RPMI8226 (cell line): ENCODE data around the gene ALKBH4.
"Not testable (repeated sequence)": the region's sequence is repeated elsewhere in the genome, so short reads cannot be mapped to it uniquely, and the experiment has no call there.

ENCODE experiments used
- DNase-seq: peaks from one replicate; pipeline ENCODE4 v3.0.0-alpha.2; 2015

ALKBH4 gene

GRCh38 chr7:102464577-102465280, at the start of gene ALKBH4, which contains the start of gene LRWD1:
ALKBH4 (minus strand) TSS chr7:102464863; CDS start chr7:102464836, 27 bp downstream.
LRWD1 (plus strand) TSS chr7:102464984; CDS start chr7:102465081, 97 bp downstream.
- peak; percentile 98 for DNase-seq

- DNase-seq, result peak; percentile 52
Observed at GRCh38 chr7:102512642-102513221, 48.1 kb upstream of the ALKBH4 start.

- DNase-seq, result not testable (repeated sequence)
Observed at GRCh38 chr7:102511860-102512522, 47.3 kb upstream of the ALKBH4 start.

- not testable (repeated sequence) for DNase-seq
Observed at GRCh38 chr7:102510575-102510974, 45.9 kb upstream of the ALKBH4 start.

GRCh38 chr7:102507410-102508088, 42.9 kb upstream of the ALKBH4 start:
- not testable (repeated sequence) for DNase-seq

- not testable (repeated sequence) for DNase-seq
Observed at GRCh38 chr7:102505298-102506185, 40.9 kb upstream of the ALKBH4 start.

GRCh38 chr7:102503141-102503540, 38.5 kb upstream of the ALKBH4 start:
- not testable (repeated sequence) for DNase-seq

GRCh38 chr7:102498321-102498720, 33.7 kb upstream of the ALKBH4 start:
- DNase-seq, result not testable (repeated sequence)

GRCh38 chr7:102497308-102497707, 32.6 kb upstream of the ALKBH4 start:
- not testable (repeated sequence) for DNase-seq

GRCh38 chr7:102496861-102497260, 32.2 kb upstream of the ALKBH4 start:
- not testable (repeated sequence) for DNase-seq

- DNase-seq, result not testable (repeated sequence)
Observed at GRCh38 chr7:102494473-102495149, 29.9 kb upstream of the ALKBH4 start.

- not testable (repeated sequence) for DNase-seq
Observed at GRCh38 chr7:102494026-102494425, 29.4 kb upstream of the ALKBH4 start.

- not testable (repeated sequence) for DNase-seq
Observed at GRCh38 chr7:102493220-102493935, 28.7 kb upstream of the ALKBH4 start.

- not testable (repeated sequence) for DNase-seq
Observed at GRCh38 chr7:102490529-102491075, 25.9 kb upstream of the ALKBH4 start.

- DNase-seq, result not testable (repeated sequence)
Observed at GRCh38 chr7:102484317-102484716, 19.7 kb upstream of the ALKBH4 start.

GRCh38 chr7:102481962-102482361, 17.3 kb upstream of the ALKBH4 start:
- DNase-seq, result not testable (repeated sequence)

- DNase-seq, result not testable (repeated sequence)
Observed at GRCh38 chr7:102479982-102480637, 15.4 kb upstream of the ALKBH4 start.

- not testable (repeated sequence) for DNase-seq
Observed at GRCh38 chr7:102479209-102479584, 14.5 kb upstream of the ALKBH4 start.

- DNase-seq, result peak; percentile 56
Observed at GRCh38 chr7:102478314-102479208, 13.9 kb upstream of the ALKBH4 start, which contains the start of gene POLR2J. POLR2J (minus strand) TSS chr7:102478922; CDS start chr7:102478860, 62 bp downstream.
